BJ (cell line): Measurements from ENCODE around the gene ART1. TPM values are rescaled to one million over a fixed set of nuclear protein-coding genes. Genes with fewer than 3 reads are reported as not detected.

Experiments
- CTCF ChIA-PET: fragments of 350-600 bp; formaldehyde crosslinking; extraction: SDS; loops from one replicate; lab custom pipeline; 2021; ENCODE audit warnings: antibody characterized with exemption, inconsistent platforms; lab: Yijun Ruan, JAX
- POLR2A ChIA-PET: fragments of 300-600 bp; sonication (Branson Sonifier 250); formaldehyde crosslinking; extraction: SDS; loops from one replicate; lab custom pipeline; 2021; ENCODE audit warnings: antibody characterized with exemption; lab: Charles Lee
- DNase-seq: peaks from one replicate; pipeline ENCODE4 v3.0.0-alpha.2; 2011; ENCODE audit warnings: low read depth
- H3K27me3 ChIP-seq: 2 replicates; pipeline ENCODE4 v1.6.0; 2011; ENCODE audit warnings: low read length; ENCODE audit not compliant: control insufficient read depth, insufficient read depth
- H3K36me3 ChIP-seq: 2 replicates; pipeline ENCODE4 v1.5.1; 2011; ENCODE audit warnings: low read length; ENCODE audit not compliant: control insufficient read depth, insufficient read depth
- H3K4me3 ChIP-seq: 2 replicates; pipeline ENCODE4 v1.5.1; 2011; ENCODE audit warnings: low read depth, mild to moderate bottlenecking, control low read depth, low read length
- CTCF ChIP-seq: IDR thresholded peaks from 2 replicates; pipeline ENCODE4 v1.5.1; 2011; ENCODE audit warnings: low read depth, mild to moderate bottlenecking, control low read depth, inconsistent platforms, low read length, moderate library complexity; ENCODE audit not compliant: insufficient read depth
- polyA plus RNA-seq: library from polyadenylated mRNA; depleted of rRNA; stranded (reverse); fragments of >200 nt; gene quantifications from 2 replicates; pipeline ENCODE4 v1.2.3, GENCODE V29; 2011

The ART1 gene
- polyA plus RNA-seq, 1 experiment = not detected

- Histone ChIP-seq H3K4me3 (no peak overlapping the region), H3K27me3 (peaks cover 3% of the 10 kb centered on the region; the same call in 1 of the 2 replicates), H3K36me3 (no peaks in the 10 kb centered on the region)
- TF ChIP-seq CTCF = no peak
- ChIA-PET POLR2A (no interaction called here), CTCF (interaction anchor here (0.9 kb wide), 1 partner anchor 22 kb away, joined by 3 read pairs; no protein-coding TSS in a partner anchor)
- DNase-seq = no peak
Measured at GRCh38 chr11:3632070-3632660, 12.8 kb upstream of the ART1 start.

GRCh38 chr11:3635641-3636375 is 9.1 kb upstream of the ART1 start:
- ChIA-PET CTCF (no interaction called here), POLR2A (no interaction called here)
- no peak for DNase-seq
- Histone ChIP-seq H3K4me3 (no peak overlapping the region), H3K27me3 (peaks cover 3% of the 10 kb centered on the region; the same call in 1 of the 2 replicates), H3K36me3 (no peaks in the 10 kb centered on the region)
- TF ChIP-seq CTCF = no peak

GRCh38 chr11:3637201-3637600 is 7.7 kb upstream of the ART1 start:
- peaks cover 3% of the 10 kb centered on the region; the same call in 1 of the 2 replicates for H3K27me3 ChIP-seq
- no peak for DNase-seq
- no peak overlapping the region for H3K4me3 ChIP-seq
- no peak for TF ChIP-seq CTCF
- ChIA-PET CTCF (no interaction called here), POLR2A (no interaction called here)
- no peaks in the 10 kb centered on the region for H3K36me3 ChIP-seq

- Histone ChIP-seq H3K36me3 (no peaks in the 10 kb centered on the region), H3K4me3 (no peak overlapping the region), H3K27me3 (peaks cover 3% of the 10 kb centered on the region; the same call in 1 of the 2 replicates)
- TF ChIP-seq CTCF = no peak
- DNase-seq = no peak
- ChIA-PET CTCF (no interaction called here), POLR2A (no interaction called here)
Measured at GRCh38 chr11:3638513-3638912, 6.4 kb upstream of the ART1 start.

- peaks cover 3% of the 10 kb centered on the region; the same call in 1 of the 2 replicates for H3K27me3 ChIP-seq
- TF ChIP-seq CTCF = no peak
- CTCF ChIA-PET = no interaction called here
Measured at GRCh38 chr11:3639841-3640240, 5.1 kb upstream of the ART1 start.

More at GRCh38 chr11:3639841-3640240, 5.1 kb upstream of the ART1 start:
- H3K36me3 ChIP-seq = no peaks in the 10 kb centered on the region
- H3K4me3 ChIP-seq = no peak overlapping the region
- DNase-seq = no peak
- POLR2A ChIA-PET = no interaction called here
